GM18511 (cell line): ENCODE results near the gene LRP4.
"Not testable (repeated sequence)": the region's sequence is repeated elsewhere in the genome, so short reads cannot be mapped to it uniquely, and the experiment has no call there.

Experiments
- ATAC-seq: cut with Tn5 transposase; IDR thresholded peaks from one replicate; pipeline ENCODE4 v1.9.1; 2021; ENCODE audit warnings: mild to moderate bottlenecking, moderate library complexity; ENCODE audit not compliant: unreplicated experiment

Gene LRP4

GRCh38 chr11:46928701-46929100, 10.4 kb upstream of the LRP4 start:
- ATAC-seq: not testable (repeated sequence)

GRCh38 chr11:46927928-46928327, 9.6 kb upstream of the LRP4 start:
- ATAC-seq: not testable (repeated sequence)

- ATAC-seq: no peak
Measured at GRCh38 chr11:46920755-46921154, 2.4 kb upstream of the LRP4 start.

- no peak for ATAC-seq
Measured at GRCh38 chr11:46918788-46919513, 601 bp upstream of the LRP4 start.

- ATAC-seq: no peak
Measured at GRCh38 chr11:46917762-46918082, 628 bp downstream of the LRP4 start.

- ATAC-seq: no peak
Measured at GRCh38 chr11:46917109-46917761, 1.1 kb downstream of the LRP4 start.

GRCh38 chr11:46916286-46917108, 1.9 kb downstream of the LRP4 start:
- ATAC-seq: no peak

- no peak for ATAC-seq
Measured at GRCh38 chr11:46914910-46915309, 3.4 kb downstream of the LRP4 start.

GRCh38 chr11:46914363-46914762, 4.0 kb downstream of the LRP4 start:
- ATAC-seq: no peak

- ATAC-seq: no peak
Measured at GRCh38 chr11:46913484-46913883, 4.9 kb downstream of the LRP4 start.

GRCh38 chr11:46912526-46913150, 5.7 kb downstream of the LRP4 start:
- no peak for ATAC-seq

GRCh38 chr11:46907606-46908005, 10.7 kb downstream of the LRP4 start:
- no peak for ATAC-seq

- no peak for ATAC-seq
Measured at GRCh38 chr11:46906609-46907041, 11.7 kb downstream of the LRP4 start.

GRCh38 chr11:46905806-46906205, 12.5 kb downstream of the LRP4 start:
- no peak for ATAC-seq

- ATAC-seq: no peak
Measured at GRCh38 chr11:46903846-46904245, 14.5 kb downstream of the LRP4 start.

GRCh38 chr11:46902694-46903093, 15.7 kb downstream of the LRP4 start:
- no peak for ATAC-seq

GRCh38 chr11:46901156-46901555, 17.2 kb downstream of the LRP4 start:
- no peak for ATAC-seq

GRCh38 chr11:46900091-46900746, 18.1 kb downstream of the LRP4 start:
- ATAC-seq: no peak

GRCh38 chr11:46899501-46900025, 18.8 kb downstream of the LRP4 start:
- ATAC-seq: no peak

- ATAC-seq: no peak
Measured at GRCh38 chr11:46898396-46899095, 19.8 kb downstream of the LRP4 start.
